SIG-M5 treated with dmso at 0.1 percent for 504 hours (cell line): Measurements from ENCODE around the gene EYA3.

Experiments used
- DNase-seq: peaks from one replicate; lab custom pipeline; 2025; ENCODE audit not compliant: unreplicated experiment; lab: John Stamatoyannopoulos, UW

The EYA3 gene

GRCh38 chr1:28114844-28115243 is 26.4 kb upstream of the EYA3 start:
- DNase-seq: no peak

DNA sequence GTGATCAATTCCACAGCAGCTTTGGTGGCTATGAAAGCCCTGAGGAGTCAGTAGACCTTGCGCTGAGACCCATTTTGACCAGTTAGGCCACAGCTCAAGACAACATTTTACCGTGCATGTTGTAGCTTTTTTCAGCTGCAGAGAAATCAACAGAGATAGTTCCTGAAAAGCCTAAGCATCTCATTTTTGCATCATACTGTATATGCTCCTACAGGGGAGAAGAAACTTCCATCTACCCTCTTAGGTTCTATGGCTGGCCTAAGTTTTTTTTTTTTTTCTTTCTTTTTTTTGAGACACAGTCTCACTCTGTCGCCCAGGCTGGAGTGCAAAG is 24.8 kb upstream of the EYA3 start:
- DNase-seq: no peak

- DNase-seq: peak; percentile 71
These were observed 24.2 kb upstream of the EYA3 start for GRCh38 chr1:28112388-28113241.

- DNase-seq: peak; percentile 88
These were observed 22.7 kb upstream of the EYA3 start for GRCh38 chr1:28111157-28111556.

- DNase-seq: no peak
These were observed 22.1 kb upstream of the EYA3 start for GRCh38 chr1:28110555-28110954.

- no peak for DNase-seq
These were observed 21.2 kb upstream of the EYA3 start for GRCh38 chr1:28109639-28110038.

DNA sequence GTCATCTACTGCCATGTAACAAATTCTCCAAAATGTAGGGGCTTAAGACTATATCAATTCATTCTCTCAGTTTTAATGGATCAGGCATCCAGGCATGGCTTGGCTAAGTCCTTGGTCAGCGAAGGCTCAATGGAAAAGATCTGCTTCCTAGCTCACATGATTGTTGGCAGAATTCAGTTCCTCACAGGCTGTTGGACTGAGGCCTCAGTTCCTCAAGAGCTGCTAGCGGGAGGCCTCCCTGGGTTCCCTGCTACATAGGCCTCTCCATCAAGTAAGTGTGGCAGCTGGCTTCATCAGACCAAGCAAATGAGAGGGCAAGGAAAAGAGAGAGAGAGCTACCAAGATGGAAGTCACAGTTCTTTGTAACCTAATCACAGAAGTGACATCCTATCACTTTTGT is 19.6 kb upstream of the EYA3 start:
- DNase-seq: no peak

- DNase-seq: peak; percentile 38
These were observed 16.6 kb upstream of the EYA3 start for GRCh38 chr1:28104866-28105467.

- no peak for DNase-seq
These were observed 13.8 kb upstream of the EYA3 start for GRCh38 chr1:28102189-28102588.

DNA sequence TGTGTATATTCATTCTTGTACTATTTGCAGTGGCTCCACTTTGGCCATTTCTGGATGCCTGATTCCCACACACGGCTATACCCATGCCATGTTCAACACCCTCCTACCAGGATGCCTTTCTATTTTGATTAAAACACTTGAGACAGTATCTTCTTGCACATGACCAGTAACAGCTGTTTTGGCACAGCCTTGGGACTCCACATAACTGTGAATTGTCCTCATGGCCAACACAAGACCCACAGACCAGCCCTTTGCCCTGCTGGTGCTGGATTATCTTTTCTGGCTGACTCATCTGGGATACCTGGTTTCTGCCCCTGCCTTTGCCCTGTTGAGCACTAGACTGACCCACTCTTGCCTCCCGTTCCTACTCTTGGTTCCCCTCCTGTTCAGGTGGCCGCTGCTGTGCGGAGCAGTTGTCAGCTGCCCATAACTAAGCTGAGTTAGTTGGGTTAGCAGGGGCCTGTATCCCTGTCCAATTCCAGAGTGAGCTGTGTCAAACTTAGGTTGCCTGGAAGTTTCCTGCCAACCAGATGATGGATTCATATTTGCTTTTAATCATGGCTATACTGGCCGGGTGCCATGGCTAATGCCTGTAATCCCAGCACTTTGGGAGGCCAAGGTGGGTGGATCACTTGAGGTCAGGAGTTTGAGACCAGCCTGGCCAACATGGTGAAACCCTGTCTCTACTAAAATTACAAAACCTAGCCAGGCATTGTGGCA is 10.8 kb upstream of the EYA3 start:
- DNase-seq: no peak

- no peak for DNase-seq
These were observed 8.7 kb upstream of the EYA3 start for GRCh38 chr1:28097100-28097472.

- no peak for DNase-seq
These were observed 8.0 kb upstream of the EYA3 start for GRCh38 chr1:28096210-28097099.

DNA sequence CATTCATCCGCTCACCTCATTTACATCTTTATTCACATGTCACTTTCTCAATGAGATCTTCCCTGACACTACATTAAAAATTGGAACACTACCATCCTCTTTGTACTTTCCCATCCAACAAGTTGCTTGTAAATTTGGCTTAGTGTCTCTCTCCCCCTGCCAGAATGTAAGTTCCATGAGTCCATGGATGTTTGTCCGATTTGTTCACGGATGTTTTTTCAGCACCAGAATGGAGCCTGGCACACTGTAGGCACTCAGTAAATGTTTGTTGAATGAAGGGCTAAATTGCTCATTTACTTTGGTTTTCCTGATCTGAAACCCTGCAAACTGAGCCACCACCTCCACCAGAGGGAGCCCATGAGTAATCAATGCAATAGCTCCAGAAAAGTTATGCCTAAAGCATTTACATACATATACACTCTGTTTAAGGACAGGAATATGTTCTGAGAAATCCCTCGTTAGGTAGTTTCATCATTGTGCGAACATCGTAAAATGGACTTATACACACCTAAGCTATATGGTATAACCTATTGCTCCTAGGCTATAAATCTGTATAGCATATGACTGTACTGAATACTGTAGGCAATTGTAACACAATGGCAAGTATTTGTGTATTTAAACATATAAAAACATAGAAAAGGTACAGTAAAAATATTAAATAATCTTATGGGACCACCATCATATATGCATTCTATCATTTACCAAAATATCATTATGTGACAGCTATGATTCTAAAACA is 2.8 kb upstream of the EYA3 start:
- DNase-seq: peak; percentile 66

GRCh38 chr1:28087614-28088167 is 719 bp downstream of the EYA3 start:
- peak; percentile 37 for DNase-seq

- DNase-seq: no peak
These were observed 1.8 kb downstream of the EYA3 start for GRCh38 chr1:28086651-28087050.

- no peak for DNase-seq
These were observed 3.3 kb downstream of the EYA3 start for GRCh38 chr1:28085129-28085528.

- DNase-seq: no peak
These were observed 4.5 kb downstream of the EYA3 start for GRCh38 chr1:28083876-28084275.

DNA sequence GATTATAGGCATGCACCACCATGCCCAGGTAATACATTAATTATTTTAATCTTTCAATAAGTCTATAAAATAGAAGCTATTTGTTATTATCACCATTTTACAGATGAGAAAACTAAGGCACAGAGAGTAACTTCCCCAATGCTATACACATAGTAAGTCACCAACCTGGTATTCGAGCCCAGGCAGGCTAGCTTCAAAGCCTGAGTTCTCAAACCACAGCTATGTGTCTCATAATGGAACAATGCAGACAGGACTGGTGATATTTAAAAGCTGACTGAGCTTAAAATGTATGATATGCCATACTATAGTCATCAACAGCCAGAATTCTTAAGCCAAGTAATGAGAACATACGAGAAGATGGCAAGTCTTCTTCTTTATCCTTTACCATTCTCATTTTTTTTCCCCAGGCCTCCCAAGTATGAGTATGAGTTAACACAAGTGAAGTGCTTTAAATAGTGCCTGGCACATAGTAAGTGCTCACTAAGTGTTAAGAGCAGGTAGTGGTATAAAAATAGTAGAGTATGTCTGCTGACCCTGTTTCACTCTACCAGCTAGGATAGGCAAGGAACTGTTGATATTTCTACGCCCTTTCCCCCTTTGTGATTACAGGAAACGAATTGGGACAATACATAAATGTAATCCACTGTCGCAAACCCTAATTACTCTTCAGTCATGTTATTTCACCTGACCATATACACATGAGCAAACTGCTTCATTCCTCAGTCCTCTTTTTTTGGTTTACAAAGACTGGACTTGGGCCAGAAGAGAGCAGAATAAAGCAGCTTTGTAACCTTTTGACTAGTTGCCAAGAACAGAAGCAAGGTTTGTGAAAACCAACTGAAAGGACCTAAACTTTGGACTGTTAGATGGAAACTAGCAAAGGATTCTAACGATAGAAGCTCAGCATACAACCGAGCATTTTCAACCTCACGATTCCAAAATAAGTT is 9.5 kb downstream of the EYA3 start:
- no peak for DNase-seq

DNA sequence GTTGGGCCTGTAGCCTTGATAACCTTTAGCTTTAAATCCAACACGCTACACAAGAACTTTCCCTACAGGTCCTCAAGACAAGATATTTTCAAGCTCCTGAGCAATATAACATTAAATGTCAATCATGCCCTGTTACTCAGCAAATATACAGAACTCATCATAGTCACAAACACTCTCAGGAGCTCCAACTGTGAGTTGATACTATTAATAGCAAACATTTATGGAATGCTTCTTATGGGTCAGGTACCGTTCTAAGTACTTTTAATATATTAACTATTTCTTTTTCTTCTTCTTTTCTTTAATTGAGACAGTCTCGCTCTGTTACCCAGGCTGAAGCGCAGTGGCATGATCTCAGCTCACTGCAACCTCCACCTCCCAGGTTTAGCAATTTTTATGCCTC is 10.1 kb downstream of the EYA3 start:
- DNase-seq: no peak
